ENCODE measurements around the gene SLC35A5. TPM values are rescaled to one million over a fixed set of nuclear protein-coding genes. Genes with fewer than 3 reads are reported as not detected.

SLC35A5 gene
- total RNA-seq, 1 donor from 2014 or later: 36.4 TPM

GRCh38 chr3:112623717-112624116 lies 61.9 kb downstream of the SLC35A5 start:
- DNase-seq (ENCODE audit: low spot score): no peak

- DNase-seq (ENCODE audit: low spot score): no peak
Measured at GRCh38 chr3:112627419-112627818, 65.6 kb downstream of the SLC35A5 start.

DNA sequence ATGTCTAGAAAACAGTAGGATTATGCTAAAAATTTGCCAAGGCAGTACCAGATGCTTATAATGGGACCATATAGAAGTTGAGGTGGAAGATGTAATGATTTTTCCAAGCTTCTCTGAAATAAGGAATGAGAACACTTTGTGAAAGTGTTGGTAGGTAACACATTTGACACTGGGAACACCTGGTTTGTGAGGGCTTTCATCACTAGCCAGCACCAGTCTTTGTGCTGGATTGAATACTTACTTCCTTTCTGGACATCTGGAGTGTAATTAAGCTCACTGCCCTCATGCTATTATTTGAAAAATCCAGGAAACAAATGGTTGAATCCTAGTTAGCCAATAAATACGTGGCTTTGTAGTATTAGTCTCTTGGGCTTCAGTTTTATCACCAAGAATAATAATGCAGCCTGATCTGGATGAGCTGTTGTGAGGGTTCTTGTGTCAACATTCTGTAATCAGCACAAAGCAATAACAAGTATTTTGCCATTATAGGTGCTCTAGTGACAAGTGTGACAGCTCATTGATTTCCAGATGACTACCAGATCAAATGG lies 66.1 kb downstream of the SLC35A5 start:
- DNase-seq (ENCODE audit: low spot score): no peak

- no peak for DNase-seq (ENCODE audit: low spot score)
Measured at GRCh38 chr3:112629425-112629824, 67.6 kb downstream of the SLC35A5 start.

DNA sequence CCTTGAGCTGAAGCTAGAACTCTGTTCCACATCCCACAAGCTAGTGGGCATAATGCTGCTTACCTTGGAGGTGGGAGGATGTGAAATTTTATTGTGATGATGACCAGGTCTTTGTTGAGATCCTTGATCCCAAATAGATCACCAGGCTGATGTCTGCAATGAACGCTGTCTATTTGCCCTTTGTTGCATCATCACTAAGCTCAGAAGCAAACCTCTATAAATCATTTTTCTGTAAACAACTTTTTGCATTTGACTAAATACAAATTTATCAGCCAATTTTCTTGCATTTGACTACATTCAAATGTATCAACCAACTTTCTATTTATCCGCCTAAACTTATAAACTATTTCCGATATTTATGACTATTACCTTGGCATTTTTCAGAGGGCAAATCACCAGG lies 69.4 kb downstream of the SLC35A5 start:
- DNase-seq (ENCODE audit: low spot score): no peak

DNA sequence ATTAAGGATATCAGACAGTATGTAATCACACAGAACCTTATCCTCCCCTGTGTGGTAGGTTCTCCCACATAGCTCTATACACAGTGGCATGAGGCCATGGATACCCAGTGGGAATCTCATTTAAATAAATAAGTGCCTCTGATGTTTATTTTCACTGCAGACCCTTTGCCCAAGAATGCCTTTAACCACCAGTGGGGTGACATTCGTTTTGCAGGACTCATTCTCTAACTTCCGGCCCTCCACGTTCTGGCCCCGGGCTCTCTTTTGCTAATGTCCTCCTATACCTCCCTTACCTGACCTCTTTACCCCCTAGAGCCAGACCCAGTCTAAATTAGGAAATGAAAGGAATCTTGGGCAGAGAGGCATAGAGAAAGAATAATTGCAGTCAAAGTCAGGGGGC lies 70.8 kb downstream of the SLC35A5 start:
- no peak for DNase-seq (ENCODE audit: low spot score)

- no peak for DNase-seq (ENCODE audit: low spot score)
Measured at GRCh38 chr3:112633191-112633590, 71.3 kb downstream of the SLC35A5 start.

GRCh38 chr3:112633757-112634156 lies 71.9 kb downstream of the SLC35A5 start:
- no peak for DNase-seq (ENCODE audit: low spot score)

GRCh38 chr3:112634786-112635541 lies 73.1 kb downstream of the SLC35A5 start:
- no peak for DNase-seq (ENCODE audit: low spot score)

Other genes starting within 250 kb of the SLC35A5 start
- gene CD200, start 228.9 kb upstream of the SLC35A5 start, total RNA-seq: 14.3 TPM
- 0.91 TPM for gene BTLA, start 62.6 kb upstream of the SLC35A5 start, total RNA-seq
- 49.5 TPM for gene ATG3, start 83 bp upstream of the SLC35A5 start, total RNA-seq
- gene CCDC80, start 79.1 kb downstream of the SLC35A5 start, total RNA-seq: 62.7 TPM